Liver (tissue), 3 donors: ENCODE results near the gene HUNK.

ENCODE experiments used
- CTCF ChIP-seq: fragments of 150-350 bp; IDR thresholded peaks from 2 replicates; pipeline ENCODE4 v1.5.1; 2017; ENCODE audit warnings: improper control_type of control experiment, low read depth, low read length; ENCODE audit not compliant: missing input control
- GABPA ChIP-seq, 2 donors: IDR thresholded peaks in 1 of 2; conservative IDR thresholded peaks in 1 of 2; 2 replicates each; pipeline ENCODE4 v1.6.1; 2016; ENCODE audit warnings: antibody characterized with exemption in 2 of 2, mild to moderate bottlenecking in 1 of 2, moderate library complexity in 1 of 2
- donor health status: healthy.
- donor health status: healthy.

- TF ChIP-seq CTCF: no peak
- TF ChIP-seq GABPA (IDR thresholded peaks at IDR 0.05 in 1 of 2, conservative IDR thresholded peaks at IDR 0.05 in 1 of 2): no peak
Measured at GRCh38 chr21:31997191-31997590, 124.4 kb downstream of the HUNK start.
